Vagina (tissue), 2 donors: ENCODE data around the gene LINGO1. TPM values are rescaled to one million over a fixed set of nuclear protein-coding genes. Genes with fewer than 3 reads are reported as not detected.

Source experiments
- DNase-seq, 2 donors: peaks; one replicate each; pipeline ENCODE4 v3.0.0-alpha.2; 2017; ENCODE audit errors: extremely low spot score in 2 of 2
- H3K27ac ChIP-seq: fragments of 200-600 bp; sonication (generic); one replicate; pipeline ENCODE4 v1.5.1; 2019
- H3K27me3 ChIP-seq: fragments of 200-600 bp; sonication (generic); one replicate; pipeline ENCODE4 v1.5.1; 2019
- H3K36me3 ChIP-seq, 2 donors: fragments of 200-600 bp; sonication (generic); one replicate each; pipeline ENCODE4 v1.5.1; 2017 to 2019
- H3K4me1 ChIP-seq: fragments of 200-600 bp; sonication (generic); one replicate; pipeline ENCODE4 v1.5.1; 2019
- H3K4me3 ChIP-seq, 2 donors: fragments of 200-600 bp; sonication (generic); 1 replicate in 1 of 2; 2 replicates in 1 of 2; pipeline ENCODE4 v1.5.1; 2016 to 2019
- H3K9me3 ChIP-seq: fragments of 200-600 bp; sonication (generic); one replicate; pipeline ENCODE4 v1.5.1; 2019
- POLR2A ChIP-seq, 2 donors: fragments of 450-650 bp; IDR thresholded peaks; one replicate each; pipeline ENCODE4 v1.6.1; 2017; ENCODE audit warnings: antibody characterized with exemption in 2 of 2, mild to moderate bottlenecking in 2 of 2, moderate library complexity in 2 of 2
- POLR2AphosphoS5 ChIP-seq, 2 donors: sonication (generic); formaldehyde crosslinking; IDR thresholded peaks; one replicate each; pipeline ENCODE4 v1.9.0; 2017; ENCODE audit warnings: antibody characterized with exemption in 2 of 2, mild to moderate bottlenecking in 2 of 2, low read depth in 1 of 2; ENCODE audit not compliant: insufficient read depth in 1 of 2
- intact Hi-C: fragments of 100-400 bp; cut with DNase I; formaldehyde crosslinking; loops from one replicate; pipeline ENCODE4 v1.15.1; 2023
- total RNA-seq: library from RNA; depleted of rRNA; stranded (reverse); fragments of >200 nt; gene quantifications from one replicate; pipeline ENCODE4 v1.2.3, GENCODE V29; 2016
- TF ChIP-seq, protein P1 (sequence below), 3 experiments: fragments of 450-650 bp in 2 of 3; fragments of 200-600 bp in 1 of 3; sonication (generic) in 1 of 3; IDR thresholded peaks; one replicate each; pipeline ENCODE4 v1.5.1; 2017 to 2019; ENCODE audit warnings: antibody characterized with exemption in 3 of 3, mild to moderate bottlenecking in 2 of 3, moderate library complexity in 2 of 3

Gene LINGO1
- total RNA-seq, 1 donor from 2014 or later, result 4.7 TPM

DNA sequence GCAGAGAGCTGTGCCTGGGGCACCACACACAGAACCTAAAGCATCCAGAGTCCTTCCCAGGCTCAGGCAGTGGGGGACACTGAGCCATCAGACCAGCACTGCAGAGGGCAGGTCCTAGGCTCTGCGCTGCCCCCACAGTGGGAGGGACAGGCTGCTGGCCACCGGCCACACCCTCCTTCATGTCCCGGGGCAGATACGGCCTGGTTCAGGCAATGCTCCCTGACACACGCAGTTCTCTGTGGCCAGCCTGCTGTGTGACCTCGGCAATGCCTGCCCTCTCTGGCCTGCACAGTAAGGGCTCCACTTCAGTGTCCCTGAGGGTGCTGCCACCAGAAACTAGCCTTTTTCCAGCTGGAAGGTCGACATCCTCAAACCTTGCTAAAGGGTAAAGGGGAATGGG is 12.4 kb downstream of the LINGO1 start:
- intact Hi-C loops, result no loop called here
- Histone ChIP-seq H3K27me3 (no peaks in the 10 kb centered on the region), H3K4me3 (no peak overlapping the region), H3K9me3 (no peaks in the 10 kb centered on the region), H3K4me1 (no peaks in the 10 kb centered on the region), H3K27ac (no peak overlapping the region), H3K36me3 (no peaks in the 10 kb centered on the region)
- TF ChIP-seq POLR2A (IDR thresholded peaks at IDR 0.05), result no peak
- TF ChIP-seq, protein P1, sequence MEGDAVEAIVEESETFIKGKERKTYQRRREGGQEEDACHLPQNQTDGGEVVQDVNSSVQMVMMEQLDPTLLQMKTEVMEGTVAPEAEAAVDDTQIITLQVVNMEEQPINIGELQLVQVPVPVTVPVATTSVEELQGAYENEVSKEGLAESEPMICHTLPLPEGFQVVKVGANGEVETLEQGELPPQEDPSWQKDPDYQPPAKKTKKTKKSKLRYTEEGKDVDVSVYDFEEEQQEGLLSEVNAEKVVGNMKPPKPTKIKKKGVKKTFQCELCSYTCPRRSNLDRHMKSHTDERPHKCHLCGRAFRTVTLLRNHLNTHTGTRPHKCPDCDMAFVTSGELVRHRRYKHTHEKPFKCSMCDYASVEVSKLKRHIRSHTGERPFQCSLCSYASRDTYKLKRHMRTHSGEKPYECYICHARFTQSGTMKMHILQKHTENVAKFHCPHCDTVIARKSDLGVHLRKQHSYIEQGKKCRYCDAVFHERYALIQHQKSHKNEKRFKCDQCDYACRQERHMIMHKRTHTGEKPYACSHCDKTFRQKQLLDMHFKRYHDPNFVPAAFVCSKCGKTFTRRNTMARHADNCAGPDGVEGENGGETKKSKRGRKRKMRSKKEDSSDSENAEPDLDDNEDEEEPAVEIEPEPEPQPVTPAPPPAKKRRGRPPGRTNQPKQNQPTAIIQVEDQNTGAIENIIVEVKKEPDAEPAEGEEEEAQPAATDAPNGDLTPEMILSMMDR (IDR thresholded peaks at IDR 0.05), result no peak
- TF ChIP-seq POLR2AphosphoS5 (IDR thresholded peaks at IDR 0.05; ENCODE audit: insufficient read depth in 1 of 2, low read depth in 1 of 2), result no peak
- no peak for DNase-seq

DNA sequence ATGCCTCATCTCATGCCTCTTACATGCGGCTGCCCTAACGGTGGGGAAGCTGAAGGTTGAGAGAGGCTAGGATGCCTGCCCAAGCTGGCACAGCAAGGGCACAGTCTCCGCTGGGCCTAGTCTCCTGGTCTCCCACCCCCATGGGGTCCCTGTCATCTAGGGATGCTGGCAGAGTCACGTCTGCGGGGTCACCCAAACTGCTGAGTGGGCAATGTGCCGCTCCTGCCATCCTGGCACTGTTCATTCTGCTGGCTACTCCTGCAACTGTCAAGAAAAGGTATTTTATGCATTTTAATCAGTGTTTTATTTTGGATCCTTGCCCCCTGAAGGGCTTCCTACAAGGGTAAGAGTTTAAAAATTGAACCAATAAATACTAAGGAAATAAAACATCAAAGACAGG is 12.8 kb downstream of the LINGO1 start:
- H3K36me3 ChIP-seq, result no peaks in the 10 kb centered on the region
- no peaks in the 10 kb centered on the region for H3K27me3 ChIP-seq
- H3K9me3 ChIP-seq, result no peaks in the 10 kb centered on the region
- H3K4me3 ChIP-seq, result no peak overlapping the region
- no peak overlapping the region for H3K27ac ChIP-seq
- no peak for DNase-seq
- H3K4me1 ChIP-seq, result no peaks in the 10 kb centered on the region
- TF ChIP-seq POLR2AphosphoS5 (IDR thresholded peaks at IDR 0.05; ENCODE audit: insufficient read depth in 1 of 2, low read depth in 1 of 2) (no peak), POLR2A (IDR thresholded peaks at IDR 0.05) (no peak)
- TF ChIP-seq, protein P1 (IDR thresholded peaks at IDR 0.05), result no peak
- intact Hi-C loops, result no loop called here

DNA sequence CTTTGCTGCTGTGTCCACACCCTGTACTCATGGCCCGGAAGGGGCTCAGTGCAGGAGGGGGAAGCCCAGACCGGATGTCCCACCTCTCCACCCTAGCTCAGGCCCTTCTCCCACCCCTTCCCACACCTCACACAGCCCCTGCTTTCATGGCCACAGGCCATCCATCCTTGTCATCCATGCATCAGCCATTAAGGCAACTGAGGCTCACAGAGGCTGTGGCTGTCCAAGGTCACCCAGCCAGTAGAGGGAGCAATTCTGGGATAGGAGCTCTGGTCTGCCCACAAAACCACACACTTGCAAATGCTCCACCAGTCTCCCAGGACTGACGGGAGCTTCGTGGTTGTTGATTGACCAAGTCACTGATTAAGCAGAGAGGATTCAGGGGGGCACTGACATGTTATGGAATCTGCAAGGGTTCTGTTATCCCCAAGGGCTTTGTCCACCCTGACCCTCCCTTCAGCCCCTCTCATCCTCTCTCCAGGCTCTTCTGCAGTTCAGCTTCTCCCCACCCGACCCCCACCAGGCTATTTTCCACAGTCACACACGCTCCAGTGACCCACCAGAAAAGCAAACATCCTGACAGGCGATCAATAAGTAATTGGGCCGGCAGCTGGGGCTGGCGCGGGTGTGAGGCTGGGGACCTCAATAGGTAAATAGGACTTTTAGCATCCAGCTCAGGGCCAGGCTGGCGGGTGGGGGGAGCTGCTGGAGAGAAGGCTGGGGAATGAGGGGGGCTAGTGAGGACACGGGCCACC is 15.1 kb downstream of the LINGO1 start:
- Histone ChIP-seq H3K4me3 (no peak overlapping the region), H3K4me1 (no peaks in the 10 kb centered on the region), H3K9me3 (no peaks in the 10 kb centered on the region), H3K27me3 (no peaks in the 10 kb centered on the region), H3K27ac (no peak overlapping the region), H3K36me3 (no peaks in the 10 kb centered on the region)
- no peak for DNase-seq
- intact Hi-C loops, result no loop called here
- TF ChIP-seq, protein P1 (IDR thresholded peaks at IDR 0.05), result no peak
- TF ChIP-seq POLR2A (IDR thresholded peaks at IDR 0.05) (no peak), POLR2AphosphoS5 (IDR thresholded peaks at IDR 0.05; ENCODE audit: insufficient read depth in 1 of 2, low read depth in 1 of 2) (no peak)

DNA sequence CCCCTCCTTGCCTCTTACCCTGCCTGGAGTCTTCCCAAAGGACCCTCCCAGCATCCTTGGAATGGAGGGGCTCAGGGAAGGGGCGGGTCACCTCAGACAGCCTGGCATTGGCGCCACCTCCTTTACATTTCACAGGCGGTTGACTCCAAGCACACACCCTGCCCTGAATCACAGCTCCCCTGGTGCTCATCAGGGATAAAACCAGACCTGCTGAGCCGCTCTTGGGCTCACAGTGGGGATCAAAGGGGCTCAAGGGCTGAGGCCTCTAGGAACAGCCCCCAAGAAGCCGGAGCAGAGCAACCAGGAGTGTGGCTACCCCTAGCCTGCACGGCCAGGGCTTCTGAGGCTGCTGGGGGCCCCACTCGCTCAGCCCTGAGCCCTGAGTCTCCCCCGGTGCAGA is 16.6 kb downstream of the LINGO1 start:
- TF ChIP-seq, protein P1 (IDR thresholded peaks at IDR 0.05), result no peak
- TF ChIP-seq POLR2A (IDR thresholded peaks at IDR 0.05) (no peak), POLR2AphosphoS5 (IDR thresholded peaks at IDR 0.05; ENCODE audit: insufficient read depth in 1 of 2, low read depth in 1 of 2) (no peak)
- no peak overlapping the region for H3K4me3 ChIP-seq
- H3K4me1 ChIP-seq, result no peaks in the 10 kb centered on the region
- no peak for DNase-seq
- intact Hi-C loops, result no loop called here
- no peaks in the 10 kb centered on the region for H3K27me3 ChIP-seq
- no peaks in the 10 kb centered on the region for H3K36me3 ChIP-seq
- H3K9me3 ChIP-seq, result no peaks in the 10 kb centered on the region
- no peak overlapping the region for H3K27ac ChIP-seq

DNA sequence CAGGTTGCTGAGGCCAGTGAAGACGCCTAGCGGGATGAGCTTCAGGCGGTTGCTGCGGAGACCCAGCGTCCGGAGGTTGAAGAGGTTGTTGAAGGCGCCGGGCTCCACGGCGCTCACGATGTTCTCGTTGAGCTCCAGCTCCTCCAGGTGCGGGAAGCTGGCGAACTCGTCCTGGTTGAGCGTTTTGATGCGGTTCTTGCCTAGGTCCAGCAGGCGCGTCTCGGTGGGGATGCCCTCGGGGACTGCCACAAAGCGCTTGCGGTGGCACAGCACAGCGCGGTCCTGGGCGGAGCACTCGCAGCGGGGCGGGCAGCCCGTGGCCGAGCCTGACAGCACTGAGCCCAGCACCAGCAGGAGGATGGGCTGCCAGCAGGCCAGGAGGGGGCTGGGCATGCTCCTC is 17.2 kb downstream of the LINGO1 start:
- no peaks in the 10 kb centered on the region for H3K36me3 ChIP-seq
- no peak for DNase-seq
- intact Hi-C loops, result no loop called here
- TF ChIP-seq POLR2A (IDR thresholded peaks at IDR 0.05) (no peak), POLR2AphosphoS5 (IDR thresholded peaks at IDR 0.05; ENCODE audit: insufficient read depth in 1 of 2, low read depth in 1 of 2) (no peak)
- TF ChIP-seq, protein P1 (IDR thresholded peaks at IDR 0.05), result no peak
- H3K4me3 ChIP-seq, result no peak overlapping the region
- no peaks in the 10 kb centered on the region for H3K4me1 ChIP-seq
- no peaks in the 10 kb centered on the region for H3K27me3 ChIP-seq
- no peaks in the 10 kb centered on the region for H3K9me3 ChIP-seq
- no peak overlapping the region for H3K27ac ChIP-seq
